Heart left ventricle (tissue), 16 donors: ENCODE measurements around the gene FAAP100. TPM values are rescaled to one million over a fixed set of nuclear protein-coding genes. Genes with fewer than 3 reads are reported as not detected.

Source experiments
- ATAC-seq, 4 donors: fragments of 200-7000 bp; cut with Tn5 transposase; one replicate each; pipeline ENCODE4 v1.9.1; 2020 to 2022; ENCODE audit warnings: moderate library complexity in 4 of 4, mild to moderate bottlenecking in 3 of 4, moderate number of reproducible peaks in 1 of 4
- DNase-seq, 5 donors: peaks; one replicate each; pipeline ENCODE4 v3.0.0-alpha.2; 2020
- H3K27ac ChIP-seq, 12 donors: fragments of 200-600 bp; sonication (generic) in 4 of 12; one replicate each; pipeline versions ENCODE4 v1.5.0 to v1.8.0; 2016 to 2022; ENCODE audit warnings: mild to moderate bottlenecking in 2 of 12
- H3K27me3 ChIP-seq, 9 donors: fragments of 200-600 bp; sonication (generic) in 2 of 9; one replicate each; pipeline versions ENCODE4 v1.5.1 to v1.8.0; 2016 to 2022; ENCODE audit warnings: mild to moderate bottlenecking in 3 of 9
- H3K36me3 ChIP-seq, 9 donors: fragments of 200-600 bp; sonication (generic) in 2 of 9; one replicate each; pipeline versions ENCODE4 v1.5.0 to v1.8.0; 2018 to 2022; ENCODE audit warnings: mild to moderate bottlenecking in 2 of 9
- H3K4me1 ChIP-seq, 12 donors: fragments of 200-600 bp; sonication (generic) in 4 of 12; one replicate each; pipeline versions ENCODE4 v1.5.0 to v1.8.0; 2016 to 2022; ENCODE audit warnings: mild to moderate bottlenecking in 3 of 12
- H3K4me3 ChIP-seq, 12 donors: fragments of 200-600 bp; sonication (generic) in 4 of 12; one replicate each; pipeline versions ENCODE4 v1.5.0 to v1.8.0; 2017 to 2022; ENCODE audit warnings: mild to moderate bottlenecking in 9 of 12, moderate library complexity in 4 of 12
- H3K9me3 ChIP-seq, 12 donors: fragments of 200-600 bp; sonication (generic) in 4 of 12; one replicate each; pipeline versions ENCODE4 v1.5.0 to v1.8.0; 2016 to 2022; ENCODE audit warnings: mild to moderate bottlenecking in 1 of 12
- CTCF ChIP-seq, 12 donors: fragments of 200-600 bp; sonication (generic) in 4 of 12; IDR thresholded peaks; one replicate each; pipeline versions ENCODE4 v1.5.0 to v1.8.0; 2018 to 2022; ENCODE audit warnings: antibody characterized with exemption in 12 of 12, mild to moderate bottlenecking in 5 of 12
- POLR2A ChIP-seq, 2 donors: fragments of 450-650 bp; IDR thresholded peaks; one replicate each; pipeline ENCODE4 v1.6.1; 2017; ENCODE audit warnings: antibody characterized with exemption in 2 of 2, mild to moderate bottlenecking in 2 of 2, moderate library complexity in 2 of 2
- WGBS, 4 donors: extraction: QIAGEN DNeasy Blood & Tissue Kit in 2 of 4; methylation state at CpG; one replicate each; pipeline versions ENCODE4 v1.1.5 to v1.1.7; 2013 to 2018; 5-methylcytosine and 5-hydroxymethylcytosine counted together
- intact Hi-C, 10 donors: fragments of 100-400 bp; cut with DNase I; formaldehyde crosslinking; loops; one replicate each; pipeline versions ENCODE4 v1.11.1 to v1.14.2; 2022
- polyA plus RNA-seq, 2 donors: library from polyadenylated mRNA; stranded (reverse); fragments of 200-250 nt; gene quantifications; one replicate each; pipeline ENCODE4 v1.2.3, GENCODE V29; 2013
- total RNA-seq, 9 donors: library from RNA; depleted of rRNA in 2 of 9; stranded (reverse); fragments of >200 nt in 2 of 9; fragmentation: NEBNext Ultra II Directional in 3 of 9; extraction: Animal tissue kit (Norgen Biotek cat#: 25700) in 3 of 9; gene quantifications; one replicate each; pipeline versions ENCODE4 v1.1.0 to v1.2.4, GENCODE V29; 2016 to 2023
- donor health status: ischemic (EF 13 %, LVEDD 7.1; RV severe dilation, severe dysfunction).
- donor health status: healthy with polysubstance abuse.
- donor health status: DM: no; HTN: yes; CAD: no.
- donor health status: DM: no; HTN: no; CAD: no.
- donor health status: ischemic (EF 25% LVEDD 6.9; RV normal size, moderate dysfunction).
- donor health status: ischemic (EF 25% LVEDD 5.7; RV mildly dilated, moderate dysfunction).
- donor health status: healthy.
- donor health status: DM: yes; HTN: yes; CAD: no.
- donor health status: ischemic (EF 35%, LVEDD 5.7; RV mildly dilated, moderate dysfunction).
- donor health status: nonischemic (EF 11% LVEDD 7.7; RV severe dilation, severe dysfunction).
- donor health status: DM: yes; HTN: yes; CAD: no.
- donor health status: PGD.
- donor health status: ischemic (EF 29% LVEDD 5.4; RV normal size, mild dysfunction).
- donor health status: nonischemic (EF 23%, LVEDD 6.1; RV moderate dilation, normal function).

Gene FAAP100
- total and polyA plus RNA-seq, 11 donors, result 10.1 to 21.6 (median 16.6) TPM

DNA sequence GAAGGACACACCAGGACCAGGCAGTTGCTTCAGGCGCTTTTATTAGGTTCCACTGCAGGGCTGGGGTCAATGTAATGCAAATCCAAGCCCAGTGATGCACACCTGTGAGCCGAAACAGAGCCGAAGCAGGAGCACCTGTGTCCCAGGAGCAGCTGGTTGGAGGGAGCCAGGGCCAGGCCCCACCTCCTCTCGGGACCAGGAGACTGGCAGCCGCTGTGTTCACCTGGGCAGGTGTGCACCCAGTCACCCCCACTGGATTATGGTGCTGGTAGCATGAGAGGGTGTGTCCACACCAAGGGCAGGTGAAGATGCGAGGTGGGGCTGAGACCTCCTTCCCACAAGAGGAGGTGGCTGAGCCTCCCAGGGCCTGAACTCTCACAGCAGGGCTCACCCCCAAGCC, 4.7 kb upstream of the FAAP100 start:
- DNase-seq, result peak in 1 of 5 donors; percentile 47
- Histone ChIP-seq H3K36me3 (peaks cover 0 to 59% (median 48%) of the 10 kb centered on the region in 9 donors), H3K27me3 (no peaks in the 10 kb centered on the region), H3K4me3 (no peak overlapping the region), H3K4me1 (peaks cover 0 to 77% (median 31%) of the 10 kb centered on the region in 12 donors), H3K9me3 (no peaks in the 10 kb centered on the region), H3K27ac (peak overlapping the region in 9 of 12 donors; percentile 20 to 80 (median 73))
- no peak for ATAC-seq
- 86 to 94% (median 91%) methylated on average over 4 to 6 of the region's 6 CpGs for WGBS, 4 donors
- intact Hi-C loops, result loop anchor here in 4 of 10 donors (5.0 kb wide), 1 partner anchor 45 kb away; no protein-coding TSS in a partner anchor
- TF ChIP-seq CTCF (IDR thresholded peaks at IDR 0.05) (no peak), POLR2A (IDR thresholded peaks at IDR 0.05) (no peak)

DNA sequence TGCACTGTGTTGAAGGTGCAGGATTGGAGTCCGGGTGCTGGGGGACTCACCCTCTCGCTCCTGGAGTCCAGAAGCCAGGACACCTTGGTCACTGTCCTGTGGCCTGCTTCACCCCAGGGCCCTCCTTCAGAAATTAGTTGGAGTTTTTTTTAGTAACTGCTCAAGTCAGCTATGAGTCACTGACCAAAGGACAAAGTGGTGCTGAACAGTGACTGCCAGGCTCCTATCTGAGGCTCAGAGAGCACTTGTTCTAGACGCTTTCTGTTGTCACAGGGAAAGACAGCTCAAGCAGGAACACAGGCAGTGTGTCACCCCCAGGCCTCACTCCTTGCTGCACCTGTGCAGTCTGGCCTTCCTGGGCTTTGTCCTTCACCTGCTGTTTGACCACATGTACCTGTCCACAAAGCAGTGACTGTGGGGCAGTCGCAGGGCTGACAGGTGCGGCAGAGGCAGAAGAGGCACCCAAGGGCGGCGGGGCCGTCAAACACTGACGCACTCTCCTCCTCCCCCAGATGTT, 4.1 kb upstream of the FAAP100 start:
- TF ChIP-seq POLR2A (IDR thresholded peaks at IDR 0.05), result no peak
- no peak for TF ChIP-seq CTCF (IDR thresholded peaks at IDR 0.05)
- no peaks in the 10 kb centered on the region for H3K27me3 ChIP-seq
- peak overlapping the region; percentile 12 to 80 (median 66) for H3K27ac ChIP-seq
- H3K36me3 ChIP-seq, result peaks cover 0 to 53% (median 42%) of the 10 kb centered on the region in 9 donors
- no peak overlapping the region for H3K4me3 ChIP-seq
- ATAC-seq (peak; percentile 6 to 55 (median 40)), DNase-seq (peak in 2 of 5 donors; percentile 46 to 58)
- H3K4me1 ChIP-seq, result peaks cover 0 to 75% (median 35%) of the 10 kb centered on the region in 12 donors
- no peaks in the 10 kb centered on the region for H3K9me3 ChIP-seq
- intact Hi-C loops, result loop anchor here in 4 of 10 donors (5.0 kb wide), 1 partner anchor 46 kb away; no protein-coding TSS in a partner anchor
- 71 to 77% (median 74%) methylated on average over 9 of the region's 9 CpGs for WGBS, 4 donors

- DNase-seq, result peak in 2 of 5 donors; percentile 32 to 60
- peaks cover 0 to 45% (median 32%) of the 10 kb centered on the region in 9 donors for H3K36me3 ChIP-seq
- intact Hi-C loops, result loop anchor here in 5 of 10 donors (5.0 kb wide), 4 partner anchors 36 to 66 kb away; partner anchors contain the start of gene ACTG1 (in 1 of the 5)
Measured at GRCh38 chr17:81553616-81554181, 1.5 kb upstream of the FAAP100 start.

More at GRCh38 chr17:81553616-81554181, 1.5 kb upstream of the FAAP100 start:
- H3K4me1 ChIP-seq, result peaks cover 0 to 69% (median 39%) of the 10 kb centered on the region in 12 donors
- H3K27ac ChIP-seq, result peak overlapping the region in 10 of 12 donors; percentile 0 to 95 (median 88)
- 34 to 40% (median 37%) methylated on average over 21 to 24 of the region's 24 CpGs for WGBS, 4 donors
- no peaks in the 10 kb centered on the region for H3K27me3 ChIP-seq
- peak overlapping the region in 10 of 12 donors; percentile 82 to 99 (median 92) for H3K4me3 ChIP-seq
- H3K9me3 ChIP-seq, result no peaks in the 10 kb centered on the region
- ATAC-seq, result no peak
- TF ChIP-seq POLR2A (IDR thresholded peaks at IDR 0.05), result no peak
- no peak for TF ChIP-seq CTCF (IDR thresholded peaks at IDR 0.05)
